ENCODE measurements around the gene FRMPD4.

FRMPD4 gene

DNA sequence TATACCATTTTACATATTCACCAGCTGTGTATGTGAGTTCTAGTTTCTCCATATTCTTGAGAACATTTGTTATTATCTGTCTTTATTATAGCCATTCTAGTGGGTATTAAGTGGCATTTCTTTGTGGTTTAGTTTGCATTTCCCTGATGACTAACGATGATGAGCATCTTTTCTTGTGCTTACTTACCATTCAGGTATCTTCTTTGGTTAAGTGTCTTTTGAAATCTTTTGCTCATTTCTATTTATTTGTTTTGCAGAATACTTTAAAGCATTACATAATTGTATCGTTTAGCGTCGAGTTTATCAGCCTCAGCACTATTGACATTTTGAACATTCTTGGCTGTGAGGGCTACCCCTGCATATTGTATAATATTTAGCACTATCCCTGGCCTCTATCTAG is 85.4 kb downstream of the FRMPD4 start:
- DNase-seq: no peak

DNA sequence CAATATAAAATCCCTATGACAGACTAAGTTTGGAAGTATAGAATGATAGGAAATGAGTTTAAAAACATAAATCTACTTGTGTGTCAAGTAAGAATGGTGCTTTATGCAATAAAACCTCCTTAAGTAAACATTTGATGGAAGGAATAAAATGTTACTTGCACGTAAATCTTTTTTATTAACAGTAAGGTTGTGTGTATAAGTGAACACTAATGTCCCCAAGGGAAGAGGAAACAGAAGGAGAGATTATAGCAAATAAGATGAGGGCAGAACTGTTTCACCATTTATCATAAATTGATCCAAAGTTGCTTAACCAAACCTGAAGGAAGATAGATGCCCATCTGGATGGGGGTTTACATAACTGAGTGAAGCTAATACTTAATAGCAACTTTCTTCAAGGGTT is 86.8 kb downstream of the FRMPD4 start:
- no peak for DNase-seq

DNA sequence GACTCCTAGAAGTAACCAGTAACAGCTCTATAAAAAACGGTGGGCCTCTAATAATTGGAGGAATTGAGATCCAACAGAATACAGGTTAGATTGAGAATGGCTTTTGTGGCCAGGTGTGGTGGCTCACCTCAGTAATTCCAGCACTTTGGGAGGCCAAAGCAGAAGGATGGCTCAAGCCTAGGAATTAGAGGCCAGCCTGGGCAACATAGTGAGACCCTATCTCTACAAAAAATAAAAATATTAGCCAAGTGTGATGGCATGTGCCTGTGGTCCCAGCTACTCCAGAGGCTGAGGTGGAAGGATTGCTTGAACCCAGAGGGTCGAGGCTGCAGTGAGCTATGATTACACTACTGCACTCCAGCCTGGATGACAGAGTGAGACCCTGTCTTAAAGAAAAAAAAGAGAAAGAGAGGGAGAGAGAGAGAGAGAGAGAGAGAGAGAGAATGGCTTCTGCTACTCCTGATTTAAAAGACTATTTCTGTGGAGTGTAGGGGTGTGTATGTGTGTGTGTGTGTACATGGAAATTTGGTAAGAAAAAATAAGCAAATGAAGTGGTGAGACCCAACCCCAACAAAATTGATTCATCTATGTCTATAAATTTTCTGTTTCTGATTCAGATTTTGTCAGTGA is 89.3 kb downstream of the FRMPD4 start:
- no peak for DNase-seq

DNA sequence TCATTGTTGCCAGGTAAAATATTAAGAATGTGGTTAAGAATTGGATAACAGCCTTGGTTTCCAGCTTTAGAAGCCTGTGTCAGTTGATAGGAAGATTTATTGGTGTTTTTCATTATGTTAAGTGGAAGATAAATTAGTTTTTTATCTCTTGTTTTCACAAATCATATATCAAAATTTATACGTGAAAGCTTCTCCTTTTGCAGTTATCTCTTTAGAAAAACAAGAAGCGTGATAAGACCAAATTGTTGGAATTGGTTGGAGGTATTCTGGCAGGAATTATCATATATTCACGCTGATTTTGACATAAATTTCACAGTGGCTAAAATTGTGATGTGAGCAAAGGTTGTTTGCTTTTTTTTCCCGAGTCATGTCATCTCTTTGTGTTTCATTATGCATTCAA is 90.6 kb downstream of the FRMPD4 start:
- no peak for DNase-seq

DNA sequence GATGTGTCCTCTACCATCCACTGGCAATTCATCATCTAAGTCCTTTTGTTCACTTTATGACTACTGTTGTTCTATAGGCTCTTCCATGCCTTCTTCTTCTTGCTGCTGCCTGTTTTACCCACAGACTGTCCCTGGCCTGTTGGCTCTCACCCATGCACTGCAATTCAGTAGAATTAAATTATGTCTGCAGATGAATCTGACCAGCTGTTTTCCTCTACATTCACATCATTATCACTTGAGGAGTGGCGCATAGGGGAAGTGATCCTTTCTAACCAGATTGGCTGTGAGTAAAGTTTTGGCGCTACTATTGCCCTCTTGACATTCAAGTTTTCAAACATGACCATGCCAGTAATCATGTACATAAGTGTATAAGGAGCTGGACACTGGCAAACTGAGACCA is 91.7 kb downstream of the FRMPD4 start:
- DNase-seq: no peak

GRCh38 chrX:12234534-12235329 is 96.5 kb downstream of the FRMPD4 start:
- DNase-seq: no peak

DNA sequence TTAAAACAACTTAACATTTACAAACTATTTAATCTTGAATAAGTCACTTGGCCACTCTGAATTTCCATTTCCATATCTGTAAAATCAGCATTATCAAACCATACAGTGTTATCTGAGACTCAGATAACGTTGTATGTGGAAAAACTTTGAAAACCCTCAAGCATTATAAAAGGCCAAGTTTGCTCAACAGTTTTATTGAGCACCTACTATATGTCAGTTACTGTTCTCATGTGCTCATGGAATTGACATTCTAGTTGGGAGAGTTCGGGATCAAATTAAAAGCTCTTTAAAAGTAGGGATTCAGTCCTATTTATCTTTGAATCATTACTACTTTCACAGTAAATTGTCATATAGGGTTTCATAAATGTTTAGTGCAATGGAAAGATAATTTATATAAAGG is 97.9 kb downstream of the FRMPD4 start:
- no peak for DNase-seq

- DNase-seq: no peak
These were observed 98.9 kb downstream of the FRMPD4 start for GRCh38 chrX:12237131-12237530.

DNA sequence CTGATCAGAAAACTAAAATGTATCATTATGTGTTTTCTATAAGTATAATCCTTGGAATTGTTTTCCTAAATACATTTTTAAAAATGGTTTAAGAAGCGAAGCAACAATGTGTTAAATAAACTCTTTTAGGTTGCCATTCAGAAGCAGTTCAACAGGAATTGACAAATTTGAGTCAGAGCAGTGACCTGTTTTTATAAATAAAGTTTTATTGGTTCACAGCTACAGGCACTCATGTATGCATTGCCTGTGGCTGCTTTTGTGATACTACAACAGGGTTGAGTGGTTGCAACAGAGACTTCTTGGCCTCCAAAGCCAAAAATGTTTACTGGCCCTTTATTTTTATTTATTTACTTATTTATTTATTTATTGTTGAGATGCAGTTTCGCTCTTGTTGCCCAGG is 99.5 kb downstream of the FRMPD4 start:
- DNase-seq: no peak

- DNase-seq: no peak
These were observed 101.2 kb downstream of the FRMPD4 start for GRCh38 chrX:12239356-12240082.

GRCh38 chrX:12240491-12240890 is 102.2 kb downstream of the FRMPD4 start:
- no peak for DNase-seq

DNA sequence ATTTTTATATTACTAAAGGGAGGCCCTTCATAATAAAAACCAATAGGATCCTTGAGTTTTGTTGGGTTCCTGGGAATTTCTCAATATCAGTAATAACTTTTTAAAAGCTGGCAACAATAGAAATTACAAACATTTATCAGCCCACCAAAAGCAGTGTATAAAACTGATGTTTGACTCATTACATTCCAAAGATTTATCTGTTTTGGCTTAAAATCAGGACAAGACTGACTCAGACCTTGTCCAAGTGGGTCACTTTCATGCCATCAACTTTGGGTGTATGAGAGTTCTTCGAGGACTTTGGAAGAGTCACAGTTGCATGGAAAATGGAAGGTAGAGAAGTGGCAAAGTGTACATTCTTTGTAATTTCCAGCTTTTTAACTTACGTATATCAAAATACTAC is 102.8 kb downstream of the FRMPD4 start:
- DNase-seq: no peak

DNA sequence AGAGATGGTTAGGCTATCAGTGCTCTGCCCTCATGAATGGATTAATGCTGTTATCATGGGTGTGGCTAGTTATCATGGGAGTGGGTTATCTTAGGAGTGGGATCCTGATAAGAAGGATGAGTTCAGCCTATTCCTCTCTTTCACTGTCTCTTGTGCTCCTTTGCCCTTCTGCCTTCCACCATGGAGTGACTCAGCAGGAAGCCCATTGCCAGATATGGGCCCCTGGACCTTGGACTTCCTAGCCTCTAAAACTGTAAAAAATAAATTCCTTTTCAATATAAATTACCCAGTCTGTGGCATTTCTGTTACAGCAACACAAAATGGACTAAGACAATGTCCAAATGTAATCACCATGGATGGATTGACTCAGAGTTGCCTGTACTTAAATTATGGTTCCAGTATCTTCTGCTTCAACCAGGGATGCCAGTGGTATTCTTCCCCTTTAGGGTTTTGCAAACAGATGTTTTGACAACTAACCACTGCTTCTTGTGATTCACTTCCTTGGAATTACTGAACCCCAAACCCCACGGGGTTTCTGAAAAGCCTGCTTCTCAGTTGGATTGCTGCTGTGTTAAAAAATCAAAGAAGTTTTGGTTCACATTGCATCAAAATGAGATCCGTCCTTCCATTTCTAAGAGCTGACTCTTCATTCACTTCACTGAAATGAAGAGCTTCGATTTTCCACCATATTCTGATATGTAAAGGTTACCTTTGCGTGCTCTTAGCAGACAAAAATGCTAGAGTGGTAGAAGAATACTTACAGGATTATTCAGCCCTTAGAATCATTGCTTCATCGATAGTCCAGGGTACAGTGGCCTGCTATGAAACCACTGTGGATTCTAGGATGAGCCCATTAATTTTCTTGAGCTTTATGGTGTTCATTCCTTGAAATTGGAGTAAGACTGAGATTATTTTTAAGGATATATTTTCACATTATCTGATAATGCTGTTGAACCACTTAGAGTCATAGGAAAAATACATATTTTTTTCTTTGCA is 107.7 kb downstream of the FRMPD4 start:
- DNase-seq: no peak

DNA sequence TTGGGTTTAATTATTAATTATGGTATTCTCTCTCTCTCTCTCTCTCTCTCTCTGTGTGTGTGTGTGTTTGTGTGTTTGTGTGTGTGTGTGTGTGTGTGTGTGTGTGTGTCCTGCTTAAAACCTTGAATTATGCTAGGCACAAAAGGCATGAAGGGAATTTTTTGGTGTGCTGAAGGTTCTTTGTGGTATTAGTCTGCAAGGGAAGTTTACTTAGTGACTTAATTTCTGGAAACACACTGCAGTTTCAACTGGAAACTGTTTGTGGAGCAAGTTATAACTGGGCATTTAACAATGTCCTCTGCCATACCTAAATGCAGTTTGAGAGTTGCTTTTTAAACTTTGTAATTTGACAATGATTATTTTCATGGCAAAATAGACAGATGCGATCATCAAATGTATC is 111.7 kb downstream of the FRMPD4 start:
- DNase-seq: no peak

DNA sequence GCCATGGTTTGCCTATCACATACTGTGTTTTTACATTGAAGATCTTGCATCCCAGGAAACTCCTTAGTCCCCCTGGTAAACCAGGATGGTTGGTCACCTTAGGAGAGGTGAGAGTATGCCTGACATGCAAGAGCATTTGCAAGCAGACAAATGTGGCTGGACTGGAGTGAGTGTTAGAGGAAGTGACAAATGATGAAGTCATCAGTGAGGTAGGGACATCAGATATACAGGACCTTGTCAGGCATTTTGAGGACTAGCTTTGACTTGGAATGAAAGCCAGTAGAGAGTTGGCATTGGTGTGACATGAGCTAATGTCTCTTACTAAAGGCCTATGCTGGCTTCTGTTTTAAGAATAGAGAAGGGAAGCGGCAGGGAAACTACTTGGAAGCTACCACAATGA is 124.9 kb downstream of the FRMPD4 start:
- no peak for DNase-seq

- no peak for DNase-seq
These were observed 131.2 kb downstream of the FRMPD4 start for GRCh38 chrX:12269484-12269883.

GRCh38 chrX:12278151-12278550 is 139.9 kb downstream of the FRMPD4 start:
- no peak for DNase-seq

GRCh38 chrX:12282991-12283390 is 144.7 kb downstream of the FRMPD4 start:
- no peak for DNase-seq

DNA sequence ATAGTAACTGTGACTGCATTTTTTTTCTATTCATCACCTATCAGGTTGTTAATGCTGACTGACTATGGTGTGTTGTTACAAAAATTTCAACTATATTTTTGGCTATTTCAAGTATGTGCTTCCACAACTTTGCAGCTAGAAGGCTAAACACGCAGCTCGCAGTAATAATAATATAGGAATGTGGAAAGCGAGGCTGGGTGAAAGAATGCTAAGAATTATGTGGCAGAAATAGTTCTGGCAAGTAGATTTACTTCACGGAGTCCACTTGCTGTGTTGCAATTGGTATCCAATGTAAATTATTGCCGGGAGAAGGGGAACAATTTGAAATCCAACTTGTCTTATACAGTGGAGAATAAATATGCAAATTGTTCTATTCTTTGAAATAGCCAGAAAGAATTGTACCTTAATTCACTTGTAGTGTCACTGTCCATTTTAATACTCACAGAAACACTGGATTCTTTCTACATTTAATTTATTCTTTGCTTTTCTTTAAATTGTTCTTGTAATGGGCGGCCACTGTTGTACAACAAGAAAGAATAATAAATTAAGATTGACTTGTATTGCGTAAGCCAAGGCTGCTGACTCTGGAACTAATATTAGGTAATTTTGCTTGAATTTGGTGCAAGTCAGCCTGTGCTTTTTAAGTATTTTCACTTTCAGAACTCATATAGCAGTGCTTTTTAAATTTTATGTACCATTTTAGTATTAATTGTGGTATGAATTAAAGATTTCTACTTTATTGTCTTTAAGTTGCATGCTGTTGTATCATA is 154.9 kb downstream of the FRMPD4 start:
- DNase-seq: no peak

DNA sequence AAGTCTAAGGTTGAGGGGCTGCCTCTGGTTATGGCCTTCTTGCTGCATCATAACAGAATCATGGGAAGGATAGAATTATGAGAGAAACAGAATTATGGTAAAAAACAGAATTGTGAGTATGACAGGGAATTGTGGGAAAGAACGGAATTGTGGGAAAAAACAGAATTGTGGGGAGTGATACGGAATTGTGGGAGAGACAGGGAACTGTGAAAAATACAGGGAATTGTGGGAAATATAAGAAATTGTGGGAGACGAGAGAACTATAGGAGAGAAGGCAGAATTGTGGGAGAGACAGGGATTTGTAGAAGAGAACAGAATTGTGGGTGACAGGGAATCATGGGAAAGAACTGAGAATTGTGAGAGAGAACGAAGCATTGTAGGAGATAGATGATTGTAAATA is 159.1 kb downstream of the FRMPD4 start:
- DNase-seq: no peak

DNA sequence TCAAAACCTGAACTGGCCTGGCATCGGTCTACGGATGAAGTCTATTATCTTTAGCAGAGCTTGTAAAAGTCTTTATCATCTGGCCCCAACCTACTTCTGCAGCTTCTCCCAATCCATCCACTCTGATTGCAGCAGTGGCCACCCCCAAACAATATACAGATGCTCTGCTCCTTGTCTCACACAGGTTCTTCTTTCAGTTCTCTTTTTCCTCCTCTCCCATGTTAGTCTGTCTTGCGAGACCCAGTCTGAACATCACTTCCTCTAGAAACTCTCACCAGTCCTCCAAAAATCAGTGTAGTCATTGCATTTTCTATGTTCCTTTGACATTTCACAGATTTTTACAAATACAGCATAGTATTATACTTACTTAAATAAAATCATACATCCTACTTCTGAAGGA is 163.0 kb downstream of the FRMPD4 start:
- DNase-seq: no peak

DNA sequence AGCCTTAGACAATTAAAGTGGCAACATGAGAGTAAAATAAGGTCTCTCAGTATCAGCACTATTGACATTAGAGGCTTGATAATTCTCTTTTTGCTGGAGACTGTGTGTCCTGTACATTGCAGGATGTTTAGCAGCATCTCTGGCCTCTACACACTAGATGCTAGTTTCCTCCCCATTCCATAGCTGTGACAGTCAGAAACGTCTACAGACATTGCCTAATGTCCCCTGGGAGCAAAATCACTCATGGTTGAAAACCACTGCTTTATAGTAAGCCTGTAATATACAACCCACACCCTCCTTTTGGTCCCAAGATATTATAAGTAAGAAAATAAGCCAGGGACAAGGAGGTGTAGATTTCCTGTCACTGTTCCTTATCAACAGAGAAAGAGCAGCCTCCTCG is 166.0 kb downstream of the FRMPD4 start:
- DNase-seq: no peak
